HG02852 (cell line): ENCODE results near the gene UGT1A10.
"Not testable (repeated sequence)": the region's sequence is repeated elsewhere in the genome, so short reads cannot be mapped to it uniquely, and the experiment has no call there.

Experiments
- ATAC-seq: cut with Tn5 transposase; IDR thresholded peaks from one replicate; pipeline ENCODE4 v1.9.1; 2021; ENCODE audit warnings: mild to moderate bottlenecking, moderate library complexity; ENCODE audit not compliant: unreplicated experiment

UGT1A10 gene

GRCh38 chr2:233636306-233636705 lies at the start of gene UGT1A10:
Gene UGT1A10, plus strand, starts transcription at chr2:233636448. Its CDS starts 75 bp downstream, at chr2:233636523.
- ATAC-seq = not testable (repeated sequence)

GRCh38 chr2:233588400-233588799 lies 47.8 kb upstream of the UGT1A10 start:
- ATAC-seq = no peak

GRCh38 chr2:233592706-233593105 lies 43.5 kb upstream of the UGT1A10 start:
- ATAC-seq = not testable (repeated sequence)

- ATAC-seq = no peak
Observed at GRCh38 chr2:233593201-233593600, 43.0 kb upstream of the UGT1A10 start.

GRCh38 chr2:233597522-233597921 lies 38.7 kb upstream of the UGT1A10 start:
- no peak for ATAC-seq

- no peak for ATAC-seq
Observed at GRCh38 chr2:233598952-233599351, 37.3 kb upstream of the UGT1A10 start.

GRCh38 chr2:233600386-233600785 lies 35.9 kb upstream of the UGT1A10 start:
- no peak for ATAC-seq

- ATAC-seq = no peak
Observed at GRCh38 chr2:233602076-233602475, 34.2 kb upstream of the UGT1A10 start.

- ATAC-seq = no peak
Observed at GRCh38 chr2:233603520-233603919, 32.7 kb upstream of the UGT1A10 start.

- no peak for ATAC-seq
Observed at GRCh38 chr2:233604826-233605225, 31.4 kb upstream of the UGT1A10 start.

- ATAC-seq = no peak
Observed at GRCh38 chr2:233605680-233606079, 30.6 kb upstream of the UGT1A10 start.

GRCh38 chr2:233611284-233611683 lies 25.0 kb upstream of the UGT1A10 start:
- no peak for ATAC-seq

- ATAC-seq = not testable (repeated sequence)
Observed at GRCh38 chr2:233617476-233617875, 18.8 kb upstream of the UGT1A10 start, which contains the start of gene UGT1A8. Gene UGT1A8, plus strand, starts transcription at chr2:233617633. Its CDS starts 75 bp downstream, at chr2:233617708.

GRCh38 chr2:233620204-233620603 lies 16.0 kb upstream of the UGT1A10 start:
- no peak for ATAC-seq

- ATAC-seq = not testable (repeated sequence)
Observed at GRCh38 chr2:233621863-233622262, 14.4 kb upstream of the UGT1A10 start.

GRCh38 chr2:233627331-233628025 lies 8.8 kb upstream of the UGT1A10 start:
- ATAC-seq = no peak

GRCh38 chr2:233638836-233639235 lies 2.6 kb downstream of the UGT1A10 start:
- ATAC-seq = no peak

- ATAC-seq = no peak
Observed at GRCh38 chr2:233639860-233640259, 3.6 kb downstream of the UGT1A10 start.

GRCh38 chr2:233643128-233643527 lies 6.9 kb downstream of the UGT1A10 start:
- no peak for ATAC-seq

- not testable (repeated sequence) for ATAC-seq
Observed at GRCh38 chr2:233646033-233646432, 9.8 kb downstream of the UGT1A10 start.

GRCh38 chr2:233650981-233651380 lies 14.7 kb downstream of the UGT1A10 start:
- ATAC-seq = no peak

- ATAC-seq = no peak
Observed at GRCh38 chr2:233651430-233651829, 15.2 kb downstream of the UGT1A10 start.

- ATAC-seq = no peak
Observed at GRCh38 chr2:233654501-233654900, 18.3 kb downstream of the UGT1A10 start.
